ENCODE results near the gene TM9SF1.
A peak's percentile ranks its signal among the peaks of the same experiment; 100 is the strongest.

DNA sequence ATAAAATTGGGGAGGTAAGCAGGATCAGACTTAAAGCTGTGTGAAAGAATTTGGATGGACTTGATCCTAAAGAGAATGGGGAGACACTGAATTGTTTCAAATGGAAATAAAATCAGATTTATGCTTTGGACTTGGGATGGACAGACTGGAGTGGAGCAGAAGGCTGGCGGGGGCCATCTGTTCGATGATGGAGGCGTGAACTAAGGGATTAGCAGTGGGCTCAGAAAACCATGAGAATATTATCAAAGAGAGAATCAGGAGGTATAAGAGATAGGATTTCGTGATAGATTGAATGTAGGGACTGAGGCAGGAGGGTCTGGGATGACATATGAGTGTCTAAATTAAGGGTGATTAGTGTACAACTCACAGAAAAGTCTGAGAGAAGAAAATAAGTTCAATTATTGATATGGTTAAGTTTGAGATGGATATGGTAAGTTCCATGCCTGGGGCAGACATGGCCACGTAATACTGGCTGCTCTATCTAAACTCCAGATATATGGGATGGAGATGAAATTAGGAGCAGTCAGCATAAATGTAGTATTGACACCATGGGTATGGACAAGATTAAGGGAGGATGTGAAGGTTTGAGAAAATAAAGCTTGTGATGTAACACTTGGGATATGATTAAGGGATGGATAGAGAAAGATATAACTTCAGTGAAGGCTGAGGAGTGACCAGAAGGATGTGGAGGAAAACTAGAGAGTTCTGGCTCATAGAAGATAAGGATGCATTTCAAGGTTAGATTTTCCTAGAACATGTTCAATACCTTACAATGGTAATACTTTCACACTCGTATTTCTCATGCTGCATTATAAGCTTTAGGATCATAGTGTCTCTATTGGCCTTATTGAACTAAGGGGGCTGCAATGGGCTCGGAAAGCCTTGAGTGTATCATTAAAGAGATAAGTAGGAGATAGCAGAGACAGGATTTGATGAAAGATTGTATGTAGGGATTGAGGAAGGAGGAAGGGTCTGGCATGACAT, 9.2 kb upstream of the TM9SF1 start:
- TF ChIP-seq, protein P1, sequence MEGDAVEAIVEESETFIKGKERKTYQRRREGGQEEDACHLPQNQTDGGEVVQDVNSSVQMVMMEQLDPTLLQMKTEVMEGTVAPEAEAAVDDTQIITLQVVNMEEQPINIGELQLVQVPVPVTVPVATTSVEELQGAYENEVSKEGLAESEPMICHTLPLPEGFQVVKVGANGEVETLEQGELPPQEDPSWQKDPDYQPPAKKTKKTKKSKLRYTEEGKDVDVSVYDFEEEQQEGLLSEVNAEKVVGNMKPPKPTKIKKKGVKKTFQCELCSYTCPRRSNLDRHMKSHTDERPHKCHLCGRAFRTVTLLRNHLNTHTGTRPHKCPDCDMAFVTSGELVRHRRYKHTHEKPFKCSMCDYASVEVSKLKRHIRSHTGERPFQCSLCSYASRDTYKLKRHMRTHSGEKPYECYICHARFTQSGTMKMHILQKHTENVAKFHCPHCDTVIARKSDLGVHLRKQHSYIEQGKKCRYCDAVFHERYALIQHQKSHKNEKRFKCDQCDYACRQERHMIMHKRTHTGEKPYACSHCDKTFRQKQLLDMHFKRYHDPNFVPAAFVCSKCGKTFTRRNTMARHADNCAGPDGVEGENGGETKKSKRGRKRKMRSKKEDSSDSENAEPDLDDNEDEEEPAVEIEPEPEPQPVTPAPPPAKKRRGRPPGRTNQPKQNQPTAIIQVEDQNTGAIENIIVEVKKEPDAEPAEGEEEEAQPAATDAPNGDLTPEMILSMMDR (conservative IDR thresholded peaks at IDR 0.05; ENCODE audit: low read depth, low read length) = no peak
- TF ChIP-seq FOS (IDR thresholded peaks at IDR 0.05; ENCODE audit: low read depth, low read length) (no peak), MAFK (IDR thresholded peaks at IDR 0.05; ENCODE audit: low read depth, low read length) (peak; percentile 54), MXI1 (IDR thresholded peaks at IDR 0.05; ENCODE audit: borderline replicate concordance, low read depth, low read length) (no peak), POLR2A (IDR thresholded peaks at IDR 0.05; ENCODE audit: low read depth, low read length) (no peak), RCOR1 (IDR thresholded peaks at IDR 0.05; ENCODE audit: insufficient replicate concordance, low read length) (no peak)
